Measurements from ENCODE around the gene ZNF835. TPM values are rescaled to one million over a fixed set of nuclear protein-coding genes. Genes with fewer than 3 reads are reported as not detected.
"Not testable (repeated sequence)": the region's sequence is repeated elsewhere in the genome, so short reads cannot be mapped to it uniquely, and the experiment has no call there.

The ZNF835 gene
- 1 to 10 TPM; 1.7 to 2.0 TPM for total RNA-seq
- long read RNA-seq, donor 1, partial matches to known transcripts = 0 of 2 reads
- long read RNA-seq, donor 1, other reads (novel, unspliced or antisense) = 1 of 2 reads
- long read RNA-seq, donor 2, transcript ZNF835-201 (2 exons, 3,450 nt) = major isoform, 6 of 6 reads
- long read RNA-seq, donor 2, partial matches to known transcripts = 0 of 6 reads
- long read RNA-seq, donor 2, other reads (novel, unspliced or antisense) = 0 of 6 reads

DNA sequence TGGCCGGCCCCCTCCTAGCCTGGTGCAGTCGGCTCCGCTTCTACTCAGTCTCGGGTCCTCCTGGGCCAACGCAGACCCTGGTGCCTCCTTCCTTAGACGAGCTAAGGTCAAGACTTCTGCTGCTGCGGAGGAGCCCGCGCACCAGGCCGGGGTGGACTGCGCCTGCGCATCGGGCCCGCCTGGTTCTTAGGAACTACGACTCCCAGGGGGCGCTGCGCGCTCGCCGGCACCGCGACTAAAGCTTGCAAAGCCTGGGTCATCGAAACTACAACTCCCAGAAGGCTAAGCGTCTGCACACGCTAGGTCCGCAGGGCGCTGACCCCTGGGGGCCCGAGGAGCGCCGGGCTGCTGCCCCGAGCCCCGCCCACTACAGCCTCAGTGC lies at the start of gene ZNF835:
Gene ZNF835 (minus strand): TSS at position 145 of the 382 bp plus-strand sequence. CDS start 6,559 bp downstream, outside the sequence.
- peak; percentile 99 for DNase-seq (ENCODE audit: low spot score)
- intact Hi-C loops (cut with DNase I) = no loop called here

DNA sequence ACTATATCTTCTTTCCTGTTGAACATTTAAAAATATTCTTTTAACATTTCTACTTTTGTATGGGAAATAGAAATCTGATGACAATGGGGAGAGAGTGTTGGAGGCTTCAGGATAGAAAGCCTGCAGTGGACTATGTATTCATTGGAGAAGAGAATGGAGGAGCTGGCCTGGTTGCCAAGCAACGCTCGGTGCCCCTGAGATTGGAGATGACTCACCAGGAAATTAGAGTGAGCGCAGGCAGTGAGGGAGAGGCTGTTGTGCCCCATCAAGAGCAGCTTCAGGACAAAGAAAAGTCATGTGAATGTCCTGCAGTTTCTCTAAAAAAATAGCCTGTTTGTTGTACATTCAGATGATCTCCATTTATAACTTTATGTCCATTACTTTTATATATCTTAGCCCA lies 48.7 kb upstream of the ZNF835 start:
- DNase-seq (ENCODE audit: low spot score) = no peak
- intact Hi-C loops (cut with DNase I) = no loop called here

GRCh38 chr19:56718231-56718630 lies 46.7 kb upstream of the ZNF835 start:
- intact Hi-C loops (cut with DNase I) = no loop called here
- DNase-seq (ENCODE audit: low spot score) = no peak

DNA sequence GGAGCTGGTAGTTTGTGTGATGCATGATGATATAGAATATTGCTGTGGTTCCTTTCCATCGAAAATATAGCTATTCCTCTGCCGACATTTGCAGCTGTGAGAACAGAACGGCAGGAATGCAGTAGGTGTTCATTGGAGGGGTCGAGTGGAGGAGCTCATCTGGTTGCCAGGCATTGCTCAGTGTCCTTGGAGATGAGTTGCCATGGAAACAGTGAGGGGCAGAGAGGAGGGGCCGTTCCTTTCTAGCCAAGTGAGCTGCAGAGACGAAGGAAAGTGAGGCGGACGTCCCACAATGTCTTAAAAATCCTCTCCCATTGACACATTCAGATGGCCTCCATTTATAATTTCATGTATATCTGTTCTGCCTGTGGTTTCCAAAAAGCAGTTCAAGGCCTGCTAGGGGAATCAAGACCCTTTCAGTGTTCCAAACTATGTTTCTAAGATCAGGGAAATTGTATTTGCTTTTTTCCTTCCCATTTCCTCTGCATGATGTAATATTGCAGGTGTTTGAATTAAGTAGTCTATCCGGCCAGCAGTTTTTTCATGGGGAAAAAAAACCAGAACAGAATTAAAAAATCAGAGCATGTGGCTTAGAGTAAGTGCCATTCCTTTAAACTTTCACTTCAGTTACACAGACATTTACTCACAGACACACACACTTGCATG lies 41.2 kb upstream of the ZNF835 start:
- no peak for DNase-seq (ENCODE audit: low spot score)
- intact Hi-C loops (cut with DNase I) = no loop called here

GRCh38 chr19:56710437-56710836 lies 38.9 kb upstream of the ZNF835 start:
- intact Hi-C loops (cut with DNase I) = no loop called here
- no peak for DNase-seq (ENCODE audit: low spot score)

GRCh38 chr19:56707821-56708220 lies 36.3 kb upstream of the ZNF835 start:
- intact Hi-C loops (cut with DNase I) = no loop called here
- no peak for DNase-seq (ENCODE audit: low spot score)

DNA sequence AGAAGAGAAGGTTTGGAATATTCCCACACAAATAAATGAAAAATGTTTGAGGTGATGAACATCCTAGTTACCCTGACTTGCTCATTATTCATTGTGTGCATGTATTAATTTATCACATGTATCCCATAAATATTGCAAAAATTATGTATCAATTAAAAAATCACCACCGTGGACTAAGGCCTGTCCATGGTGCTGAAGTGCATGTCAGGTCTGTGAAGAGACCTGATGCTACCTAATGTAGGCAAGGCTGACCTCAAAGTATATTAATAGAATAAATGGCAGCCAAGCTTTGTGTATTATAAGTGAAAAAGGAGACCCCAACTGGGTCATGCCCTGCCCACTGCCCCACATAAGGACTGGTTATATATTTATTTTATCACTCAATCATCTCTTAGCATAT lies 34.4 kb upstream of the ZNF835 start:
- intact Hi-C loops (cut with DNase I) = no loop called here

GRCh38 chr19:56701895-56702294 lies 30.3 kb upstream of the ZNF835 start:
- DNase-seq (ENCODE audit: low spot score) = no peak
- intact Hi-C loops (cut with DNase I) = no loop called here

More for the DNA sequence above, 34.4 kb upstream of the ZNF835 start:
- DNase-seq (ENCODE audit: low spot score) = no peak

DNA sequence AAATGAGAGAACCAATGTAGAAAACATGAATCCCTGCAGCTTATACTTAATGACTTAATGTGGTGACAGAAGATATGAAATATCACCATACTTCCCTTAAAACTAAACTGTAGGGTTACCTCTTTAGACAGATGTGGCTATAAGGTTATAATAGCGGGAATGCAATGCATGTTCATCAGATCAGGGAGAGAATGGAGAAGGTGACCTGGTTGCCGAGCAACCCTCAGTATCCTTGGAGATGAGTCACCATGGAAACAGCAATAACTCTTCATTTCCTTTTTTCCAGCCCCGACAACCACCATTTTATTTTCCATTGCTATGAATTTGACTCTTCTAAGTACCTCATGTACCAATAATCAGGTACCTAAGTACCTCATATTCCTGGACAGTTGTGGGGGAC lies 28.0 kb upstream of the ZNF835 start:
- DNase-seq (ENCODE audit: low spot score) = no peak
- intact Hi-C loops (cut with DNase I) = no loop called here

DNA sequence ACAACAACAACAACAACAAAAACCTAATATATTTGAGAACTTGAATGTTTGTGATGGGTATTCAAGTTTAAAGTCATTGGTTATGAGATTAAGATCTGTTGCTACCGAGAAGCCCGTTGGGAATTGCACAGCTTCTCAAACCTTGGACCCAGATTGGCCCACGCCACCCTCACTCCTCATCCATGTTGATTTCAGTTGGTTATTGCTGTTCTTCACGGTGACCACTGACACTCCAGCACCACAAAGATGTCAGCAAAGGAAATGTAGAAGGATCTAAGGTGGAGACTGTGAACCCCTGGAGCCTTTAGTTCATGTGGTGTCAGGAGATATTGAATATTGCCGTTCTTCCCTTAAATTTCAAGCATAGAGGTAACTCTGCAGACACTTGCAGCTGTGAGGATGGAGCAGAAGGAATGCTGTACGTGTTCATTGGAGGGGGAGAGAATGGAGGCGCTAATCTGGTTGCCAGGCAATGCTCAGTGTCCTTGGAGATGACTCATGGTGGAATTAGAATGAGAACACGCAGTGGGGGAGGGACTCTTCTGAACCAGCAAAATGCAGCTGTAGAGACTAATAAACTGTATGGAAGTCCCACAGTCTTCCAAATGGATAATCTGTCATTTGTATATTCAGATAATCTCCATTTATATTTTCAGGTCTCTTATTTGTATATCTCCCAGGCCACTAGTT lies 20.8 kb upstream of the ZNF835 start:
- no peak for DNase-seq (ENCODE audit: low spot score)
- intact Hi-C loops (cut with DNase I) = no loop called here

GRCh38 chr19:56690670-56691069 lies 19.1 kb upstream of the ZNF835 start:
- no peak for DNase-seq (ENCODE audit: low spot score)
- intact Hi-C loops (cut with DNase I) = no loop called here

DNA sequence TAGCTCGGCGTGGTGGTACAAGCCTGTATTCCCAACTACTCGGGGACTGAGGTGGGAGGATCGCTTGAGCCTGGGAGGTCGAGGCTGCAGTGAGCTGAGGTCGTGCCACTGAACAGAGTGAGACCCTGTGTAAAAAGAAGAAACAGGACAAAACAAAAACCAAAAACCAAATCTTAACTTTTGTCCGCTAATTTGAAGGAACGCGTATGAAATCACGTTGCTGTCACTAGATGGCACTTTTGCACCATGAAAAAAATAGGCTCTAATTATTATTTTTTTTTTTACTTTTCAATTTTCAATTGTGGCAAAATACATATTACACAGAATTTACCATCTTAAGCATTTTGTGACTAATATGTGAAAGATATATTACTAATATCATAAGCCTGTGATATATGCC lies 17.6 kb upstream of the ZNF835 start:
- intact Hi-C loops (cut with DNase I) = loop anchor here in 1 of 2 donors (10.0 kb wide), 1 partner anchor 1676 kb away; the partner anchor contains the start of gene ZNF497
- no peak for DNase-seq (ENCODE audit: low spot score)

GRCh38 chr19:56687031-56687430 lies 15.5 kb upstream of the ZNF835 start:
- no peak for DNase-seq (ENCODE audit: low spot score)
- intact Hi-C loops (cut with DNase I) = loop anchor here in 1 of 2 donors (10.0 kb wide), 1 partner anchor 1678 kb away; the partner anchor contains the start of gene ZNF497

DNA sequence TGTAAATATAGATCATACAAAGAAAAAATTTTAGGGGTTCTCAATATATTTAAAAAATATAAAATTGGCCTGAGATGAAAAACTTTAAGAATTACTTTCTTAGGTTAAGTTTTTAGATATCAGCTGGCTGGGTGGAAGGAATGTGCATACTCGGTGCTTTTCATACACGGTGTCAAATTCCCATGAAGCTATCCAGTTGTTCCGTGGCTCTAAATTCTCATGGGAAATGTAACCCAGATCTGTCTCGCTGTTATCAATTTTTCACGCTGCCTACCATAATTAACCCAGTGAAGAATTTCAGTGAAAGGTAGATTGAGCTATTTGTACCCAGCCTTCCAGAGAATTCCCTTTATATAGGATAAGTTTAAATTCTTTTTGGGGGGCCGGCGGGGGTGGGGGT lies 11.6 kb upstream of the ZNF835 start:
- DNase-seq (ENCODE audit: low spot score) = no peak
- intact Hi-C loops (cut with DNase I) = loop anchor here in 1 of 2 donors (10.0 kb wide), 1 partner anchor 1682 kb away; the partner anchor contains the start of gene ZNF497

DNA sequence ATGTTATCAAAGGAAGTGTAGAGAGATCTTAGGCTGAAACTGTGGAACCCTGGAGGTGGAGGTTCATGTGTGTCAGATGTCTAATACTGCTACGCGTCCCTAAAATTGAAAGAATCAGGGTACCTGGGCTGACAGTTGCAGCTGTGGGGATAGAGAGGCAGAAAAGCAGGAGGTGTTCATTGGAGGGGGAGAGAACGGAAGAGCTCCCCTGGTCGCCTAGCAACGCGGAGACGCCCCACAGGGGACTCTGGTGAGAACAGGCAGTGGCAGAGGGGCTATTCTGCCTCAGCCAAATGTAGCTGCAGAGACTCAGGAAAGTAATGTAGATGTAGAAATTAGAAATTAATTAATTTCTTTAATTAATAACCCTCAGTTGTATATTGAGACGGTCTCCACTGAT lies 10.1 kb upstream of the ZNF835 start:
- DNase-seq (ENCODE audit: low spot score) = no peak
- intact Hi-C loops (cut with DNase I) = loop anchor here in 1 of 2 donors (1.0 to 10.0 kb wide), 2 partner anchors 19 to 1683 kb away; partner anchors contain the start of gene ZNF497

GRCh38 chr19:56678205-56678604 lies 6.6 kb upstream of the ZNF835 start:
- no peak for DNase-seq (ENCODE audit: low spot score)

GRCh38 chr19:56672610-56673009 lies 1.1 kb upstream of the ZNF835 start:
- DNase-seq (ENCODE audit: low spot score); intact Hi-C loops (cut with DNase I): not testable (repeated sequence)

More at GRCh38 chr19:56678205-56678604, 6.6 kb upstream of the ZNF835 start:
- intact Hi-C loops (cut with DNase I) = no loop called here

GRCh38 chr19:56670961-56671612 lies 470 bp downstream of the ZNF835 start:
- intact Hi-C loops (cut with DNase I) = no loop called here
- DNase-seq (ENCODE audit: low spot score) = no peak

- no peak for DNase-seq (ENCODE audit: low spot score)
- intact Hi-C loops (cut with DNase I) = no loop called here
These were observed 1.1 kb downstream of the ZNF835 start for GRCh38 chr19:56670401-56670960.
